GM19324 (cell line): Measurements from ENCODE around the gene ITPK1.
A peak's percentile ranks its signal among the peaks of the same experiment; 100 is the strongest.

Experiments used
- ATAC-seq: cut with Tn5 transposase; IDR thresholded peaks from one replicate; pipeline ENCODE4 v1.9.1; 2021; ENCODE audit warnings: mild to moderate bottlenecking, moderate library complexity; ENCODE audit not compliant: unreplicated experiment, low FRiP score

The ITPK1 gene

GRCh38 chr14:93086441-93087055, 29.2 kb downstream of the ITPK1 start:
- ATAC-seq, result peak; percentile 43

- no peak for ATAC-seq
These were observed 29.8 kb downstream of the ITPK1 start for GRCh38 chr14:93085911-93086310.

- no peak for ATAC-seq
These were observed 30.6 kb downstream of the ITPK1 start for GRCh38 chr14:93084866-93085857.

- ATAC-seq, result no peak
These were observed 31.3 kb downstream of the ITPK1 start for GRCh38 chr14:93084402-93084801.

GRCh38 chr14:93083917-93084316, 31.8 kb downstream of the ITPK1 start:
- ATAC-seq, result no peak

- ATAC-seq, result no peak
These were observed 33.1 kb downstream of the ITPK1 start for GRCh38 chr14:93082576-93083001.

GRCh38 chr14:93081876-93082570, 33.7 kb downstream of the ITPK1 start:
- ATAC-seq, result no peak

- ATAC-seq, result no peak
These were observed 35.8 kb downstream of the ITPK1 start for GRCh38 chr14:93079865-93080403.

GRCh38 chr14:93079321-93079720, 36.4 kb downstream of the ITPK1 start:
- no peak for ATAC-seq

- no peak for ATAC-seq
These were observed 36.9 kb downstream of the ITPK1 start for GRCh38 chr14:93078870-93079269.

- no peak for ATAC-seq
These were observed 39.0 kb downstream of the ITPK1 start for GRCh38 chr14:93076755-93077154.

- no peak for ATAC-seq
These were observed 39.8 kb downstream of the ITPK1 start for GRCh38 chr14:93075891-93076290.

- no peak for ATAC-seq
These were observed 41.6 kb downstream of the ITPK1 start for GRCh38 chr14:93073910-93074769.

GRCh38 chr14:93073358-93073707, 42.4 kb downstream of the ITPK1 start:
- ATAC-seq, result no peak

GRCh38 chr14:93072659-93073357, 42.9 kb downstream of the ITPK1 start:
- no peak for ATAC-seq

GRCh38 chr14:93068711-93069110, 47.0 kb downstream of the ITPK1 start:
- ATAC-seq, result no peak

GRCh38 chr14:93067088-93067487, 48.6 kb downstream of the ITPK1 start:
- no peak for ATAC-seq

- no peak for ATAC-seq
These were observed 50.4 kb downstream of the ITPK1 start for GRCh38 chr14:93065272-93065730.
